HT1080 (cell line): ENCODE measurements around the gene RIPOR1. TPM values are rescaled to one million over a fixed set of nuclear protein-coding genes. Genes with fewer than 3 reads are reported as not detected.
"Not testable (repeated sequence)": the region's sequence is repeated elsewhere in the genome, so short reads cannot be mapped to it uniquely, and the experiment has no call there.

ENCODE experiments used
- DNase-seq: peaks from one replicate; pipeline ENCODE4 v3.0.0-alpha.2; 2015; ENCODE audit warnings: low read depth
- polyA plus RNA-seq, 2 experiments: library from polyadenylated mRNA; depleted of rRNA; stranded (reverse); fragments of >200 nt; gene quantifications; 2 replicates each; pipeline ENCODE4 v1.2.3, GENCODE V29; 2015
- total RNA-seq: library from RNA; depleted of rRNA; stranded (reverse); fragments of >200 nt; shearing (Covaris generic); gene quantifications from 2 replicates; pipeline ENCODE4 v1.2.3, GENCODE V29; 2014; rRNA removed

Gene RIPOR1
- total RNA-seq, result 17.2 and 18.2 TPM in 2 replicates
- polyA plus RNA-seq (2015; cell fraction: cytosol; rRNA removed), result 32.3 and 34.9 TPM in 2 replicates
- polyA plus RNA-seq (2015; cell fraction: nucleus; rRNA removed), result 53.8 and 54.0 TPM in 2 replicates

GRCh38 chr16:67528222-67528869 is at the start of gene RIPOR1:
Gene RIPOR1 (plus strand): TSS chr16:67528829. CDS start chr16:67538447, 9,618 bp downstream.
- DNase-seq, result no peak

DNA sequence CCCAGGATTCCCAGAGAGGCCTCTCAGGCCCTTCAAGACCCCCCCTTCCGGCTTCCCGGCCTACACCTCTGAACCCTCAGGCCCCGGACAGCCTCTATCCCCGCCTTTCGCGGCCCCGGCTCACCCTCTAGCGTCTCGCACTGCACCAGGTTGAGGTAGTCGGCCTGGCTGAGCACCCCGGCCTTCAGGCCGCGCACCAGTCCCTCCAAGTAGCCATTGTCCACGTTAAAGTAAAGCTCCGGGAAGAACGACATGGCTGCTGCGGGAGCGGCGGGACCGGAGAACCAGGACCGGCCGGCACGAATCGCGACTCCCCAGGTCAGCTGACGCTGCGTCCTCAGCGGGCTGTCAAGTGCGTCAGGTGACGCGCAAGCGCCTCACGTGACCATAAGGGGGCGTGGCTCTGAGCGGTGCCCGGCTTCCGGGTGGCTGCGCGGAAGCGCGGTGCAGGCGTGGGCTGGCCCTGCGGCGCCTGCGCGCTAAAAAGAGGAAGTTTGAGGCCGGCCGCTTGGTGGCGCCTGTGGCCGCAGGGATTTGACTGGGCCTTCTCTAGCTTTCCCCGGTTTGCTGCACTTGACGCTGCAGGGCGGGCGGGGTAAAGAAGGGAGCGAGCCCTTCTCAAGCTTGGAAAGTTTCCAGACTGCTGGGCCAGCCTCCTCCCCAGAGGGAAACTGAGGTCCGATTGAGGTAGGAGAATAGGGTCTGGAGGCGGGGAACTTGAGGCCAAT is 47.6 kb upstream of the RIPOR1 start, which contains the start of gene ATP6V0D1:
Gene ATP6V0D1, minus strand, starts transcription at position 325 of the 728 bp plus-strand sequence. Its CDS starts 71 bp downstream, at position 254.
- peak; percentile 98 for DNase-seq

GRCh38 chr16:67481561-67482232 is 46.9 kb upstream of the RIPOR1 start:
- no peak for DNase-seq

DNA sequence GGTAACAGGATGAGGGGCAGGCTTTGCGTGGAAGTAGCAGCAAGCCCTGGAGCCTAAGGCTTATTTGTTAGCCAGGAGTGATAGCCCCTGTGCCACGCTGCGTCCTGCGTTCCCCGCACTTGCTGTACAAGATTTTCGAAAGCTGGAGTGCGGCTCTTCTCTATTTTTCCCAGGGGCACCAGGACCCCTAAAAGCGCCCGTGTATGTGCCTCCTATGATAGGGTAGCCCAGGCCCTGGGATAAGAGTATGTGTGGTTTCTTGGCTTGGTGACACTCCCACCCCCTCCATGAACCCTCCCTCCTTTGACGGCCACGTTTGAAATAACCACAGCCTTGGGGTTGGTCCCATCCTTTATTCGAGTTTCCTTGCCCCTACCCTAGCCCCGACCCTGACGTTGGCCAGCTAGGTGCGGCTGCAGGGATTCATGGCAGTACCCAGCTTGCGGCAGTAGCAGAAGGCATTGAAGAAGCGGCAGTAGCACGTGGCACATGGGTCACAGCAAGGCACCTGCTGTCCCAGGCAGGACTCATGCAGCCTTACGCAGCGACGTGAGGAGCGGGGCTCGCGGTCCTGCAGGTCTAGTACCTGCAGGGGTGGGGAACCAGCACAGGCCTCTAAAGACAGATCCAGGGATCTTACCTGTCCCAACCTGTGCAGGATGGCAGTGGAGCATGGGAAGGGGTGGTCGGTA is 46.2 kb upstream of the RIPOR1 start:
- no peak for DNase-seq

DNA sequence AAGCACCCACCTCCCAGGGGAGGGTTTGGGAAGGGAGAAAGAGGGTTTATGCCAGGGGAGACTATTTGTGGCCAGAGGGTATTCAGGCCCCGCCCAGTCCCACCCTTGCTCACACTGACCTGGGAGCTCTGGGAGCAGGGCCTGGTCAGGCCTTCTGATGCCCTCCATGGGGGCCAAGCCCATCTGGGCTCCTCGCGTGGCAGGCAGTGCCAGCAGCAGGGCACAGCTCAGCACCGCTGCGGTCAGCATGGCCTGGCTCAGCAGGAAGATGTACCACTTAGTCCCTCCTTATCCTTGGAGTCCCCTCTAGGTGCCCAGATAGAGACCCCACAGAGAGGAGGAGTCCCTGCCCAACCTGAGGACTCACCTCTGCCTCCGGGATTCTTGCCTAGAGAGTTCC is 45.5 kb upstream of the RIPOR1 start, which contains the start of gene AGRP:
Gene AGRP, minus strand, starts transcription at position 398 of the 400 bp plus-strand sequence. Its CDS starts 149 bp downstream, at position 249.
- no peak for DNase-seq

GRCh38 chr16:67483731-67484525 is 44.7 kb upstream of the RIPOR1 start:
- no peak for DNase-seq

DNA sequence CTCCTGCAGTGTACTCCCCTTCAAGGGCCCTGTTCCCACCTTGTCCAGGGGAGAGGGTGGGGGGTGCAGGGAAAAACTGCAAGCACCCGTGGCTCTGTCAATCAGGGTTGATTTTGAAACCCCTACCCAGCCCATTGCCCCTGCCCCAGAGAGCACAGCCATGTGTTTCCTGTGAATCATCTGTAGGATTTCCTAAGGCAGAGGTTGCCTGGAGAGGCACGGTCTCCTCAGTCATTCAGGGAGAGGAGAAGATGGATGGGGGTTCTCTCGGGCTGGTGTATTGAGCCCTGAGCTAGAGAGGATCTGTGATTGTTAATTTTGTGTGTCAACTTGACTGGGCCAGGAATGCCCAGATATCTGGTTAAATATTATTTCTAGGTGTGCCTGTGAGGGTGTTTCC is 41.8 kb upstream of the RIPOR1 start:
- DNase-seq, result peak; percentile 31

DNA sequence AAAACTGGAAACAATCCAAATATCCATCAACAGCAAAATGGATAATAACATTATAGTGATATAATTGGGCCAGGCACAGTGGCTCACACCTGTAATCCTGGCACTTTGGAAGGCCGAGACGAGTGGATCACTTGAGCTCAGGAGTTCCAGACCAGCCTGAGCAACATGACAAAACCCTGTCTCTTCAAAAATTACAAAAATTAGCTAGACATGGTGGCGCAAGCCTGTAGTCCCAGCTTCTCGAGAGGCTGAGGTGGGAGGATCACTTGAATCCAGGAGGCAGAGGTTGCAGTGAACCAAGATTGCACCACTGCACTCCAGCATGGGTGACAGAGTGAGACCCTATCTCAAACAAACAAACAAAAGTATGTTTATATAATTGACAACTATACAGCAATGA is 41.1 kb upstream of the RIPOR1 start:
- DNase-seq, result not testable (repeated sequence)

DNA sequence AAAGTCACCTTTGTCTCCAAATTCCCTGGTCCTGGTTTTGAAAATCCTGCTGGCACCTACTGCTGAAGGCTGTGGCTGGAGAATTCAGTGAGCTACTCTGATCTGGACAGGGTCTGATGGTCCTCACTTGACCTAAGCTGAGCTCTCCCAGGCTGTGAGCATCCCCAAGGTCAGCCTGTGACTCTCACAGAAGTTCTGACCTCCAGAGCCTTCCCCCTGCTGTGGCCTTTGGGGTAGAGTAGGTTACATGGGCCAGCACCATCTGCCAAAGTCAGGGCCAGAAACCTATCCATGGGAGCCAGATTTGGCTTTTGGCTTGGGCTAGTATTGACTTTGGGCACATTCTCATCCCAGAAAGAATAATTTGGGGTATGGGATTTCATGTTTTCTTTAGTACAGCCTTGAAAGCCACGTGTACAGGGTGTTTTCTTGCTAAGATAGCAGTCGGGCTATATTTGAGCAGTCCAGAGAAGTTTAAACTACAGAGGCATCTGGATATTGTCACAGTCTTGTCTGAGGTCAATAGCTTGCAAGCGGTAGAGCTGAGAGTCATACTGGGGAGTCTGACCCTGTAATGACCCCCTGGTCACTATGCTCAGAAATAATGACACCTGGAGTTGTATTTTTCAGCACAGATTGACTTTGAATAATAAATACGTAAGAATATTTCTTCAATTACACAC is 39.1 kb upstream of the RIPOR1 start:
- no peak for DNase-seq

DNA sequence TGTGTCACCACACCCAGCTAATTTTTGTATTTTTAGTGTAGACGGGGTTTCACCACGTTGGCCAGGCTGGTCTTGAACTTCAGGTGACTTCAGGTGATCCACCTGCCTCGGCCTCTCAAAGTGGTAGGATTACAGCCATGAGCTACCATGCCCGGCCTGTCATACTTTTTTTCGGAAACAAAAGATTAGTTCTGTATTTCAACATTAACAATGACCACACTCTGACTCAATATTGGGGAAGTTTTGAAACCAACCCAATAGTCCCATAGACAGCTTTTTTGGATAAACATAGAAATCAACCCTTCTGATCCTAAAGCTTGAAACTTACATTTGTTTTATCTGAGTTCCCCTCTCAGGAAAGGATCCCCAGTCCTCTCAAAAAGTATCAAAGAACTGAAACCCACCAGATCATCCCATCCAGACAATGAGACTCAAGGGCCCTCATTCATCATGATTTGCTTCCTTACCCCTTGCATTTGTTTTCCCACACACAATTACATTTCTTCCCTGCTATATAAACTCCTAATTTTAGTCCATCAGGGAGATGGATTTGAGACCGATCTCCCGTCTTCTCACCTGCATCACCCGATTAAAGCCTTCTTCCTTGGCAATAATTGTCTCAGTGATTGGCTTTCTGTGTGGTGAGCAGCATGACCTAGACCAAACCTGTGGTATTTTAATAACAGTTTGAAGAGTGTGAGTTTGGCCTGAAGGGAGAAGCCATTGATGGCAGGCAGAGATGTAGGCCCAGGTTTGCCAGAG is 38.1 kb upstream of the RIPOR1 start:
- DNase-seq, result no peak

- DNase-seq, result no peak
Observed at GRCh38 chr16:67499106-67499505, 29.5 kb upstream of the RIPOR1 start.

DNA sequence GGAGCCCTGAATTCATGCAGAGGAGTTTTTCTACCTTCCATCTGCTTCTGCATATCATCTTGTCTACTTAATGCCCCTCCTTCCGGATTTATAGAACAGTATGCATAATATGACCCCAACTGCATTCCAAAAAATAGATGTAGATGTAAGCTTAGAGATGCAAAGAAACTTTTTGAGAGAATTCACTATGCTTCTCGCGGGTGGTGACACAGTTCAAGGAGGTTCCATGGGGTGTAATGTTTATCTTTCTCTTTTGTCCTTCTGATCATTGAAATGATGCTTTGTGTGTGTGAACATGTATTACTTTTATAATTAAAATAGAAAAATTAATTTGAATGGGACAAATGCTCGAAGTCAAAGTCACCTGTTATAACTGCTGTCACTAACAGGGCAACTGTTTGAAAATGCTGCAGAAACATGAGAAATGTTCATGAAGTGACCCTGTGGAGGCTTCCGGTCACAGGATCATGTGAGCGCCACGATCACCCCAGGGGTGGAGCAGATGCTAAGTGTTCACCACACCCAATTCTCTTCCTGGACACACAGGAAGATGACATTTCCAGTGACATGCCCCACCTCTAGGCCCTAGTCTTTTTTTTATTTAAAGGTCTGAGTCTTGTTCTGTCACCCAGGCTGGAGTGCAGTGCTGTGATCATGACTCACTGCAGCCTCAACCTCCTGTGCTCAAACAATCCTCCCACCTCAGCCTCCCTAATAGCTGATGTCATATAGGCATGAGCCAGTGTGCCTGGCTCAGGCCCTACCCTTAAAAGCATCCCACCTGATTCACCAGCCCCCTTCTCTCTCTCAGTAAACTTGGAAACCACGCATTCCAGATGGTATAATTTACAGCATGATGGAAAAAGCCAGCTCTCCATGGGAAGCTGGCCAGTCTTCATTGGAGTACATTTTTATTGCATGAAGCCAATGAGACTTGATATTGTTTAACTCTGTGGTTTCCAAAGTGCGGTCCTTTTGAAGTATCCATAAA is 24.3 kb upstream of the RIPOR1 start:
- DNase-seq, result peak; percentile 72

DNA sequence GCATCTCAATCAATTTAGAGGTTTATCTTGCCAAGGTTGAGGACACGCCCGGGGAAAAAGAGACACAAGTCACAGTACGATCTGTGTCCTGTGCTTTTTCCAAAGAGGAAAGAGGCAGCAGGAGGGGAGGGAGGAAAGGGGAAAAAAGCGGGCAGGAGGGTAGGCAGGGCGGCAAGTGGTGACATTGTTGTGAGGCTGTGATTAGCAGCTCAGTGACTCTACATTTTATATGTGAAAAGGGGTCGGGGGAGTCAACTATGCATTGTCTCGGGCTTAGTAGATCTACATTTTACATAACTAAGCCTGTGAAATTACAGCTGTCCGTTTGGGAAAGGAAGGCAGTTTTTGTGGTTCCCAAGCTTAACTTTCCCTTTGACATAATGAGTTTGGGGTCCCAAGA is 22.2 kb upstream of the RIPOR1 start:
- no peak for DNase-seq

DNA sequence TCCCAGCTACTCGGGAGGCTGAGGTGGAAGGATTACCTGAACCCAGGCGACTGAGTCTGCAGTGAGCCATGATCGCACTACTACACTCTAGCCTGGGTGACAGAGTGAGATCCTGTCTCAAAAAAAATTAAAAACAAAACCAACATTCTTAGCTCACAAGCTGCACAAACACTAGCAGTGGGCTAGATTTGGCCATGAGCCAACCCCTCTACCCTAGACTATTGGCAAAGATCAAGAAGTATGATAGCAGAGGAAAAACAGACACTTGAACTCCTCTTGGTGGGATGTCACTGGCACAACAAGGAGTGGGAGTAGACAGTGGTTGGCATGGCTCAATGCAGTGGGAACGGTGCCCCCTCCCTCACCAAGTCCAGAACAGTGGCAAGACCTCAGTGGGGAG is 19.6 kb upstream of the RIPOR1 start:
- no peak for DNase-seq

DNA sequence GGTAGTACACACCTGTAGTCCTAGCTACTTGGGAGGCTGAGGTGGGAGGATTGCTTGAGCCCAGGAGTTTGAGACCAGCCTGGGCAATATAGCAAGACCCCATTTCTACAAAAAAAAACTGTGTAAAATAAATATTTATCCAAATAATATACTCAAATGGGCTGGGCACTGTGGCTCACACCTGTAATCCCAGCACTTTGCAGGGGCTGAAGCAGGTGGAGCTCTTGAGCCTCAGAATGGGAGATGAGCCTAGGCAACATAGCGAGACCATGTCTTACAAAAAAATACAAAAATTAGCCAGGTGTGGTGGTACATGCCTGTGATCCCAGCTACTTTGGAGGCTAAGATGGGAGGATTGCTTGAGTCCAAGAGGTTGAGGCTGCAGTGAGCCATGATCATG is 14.7 kb upstream of the RIPOR1 start:
- not testable (repeated sequence) for DNase-seq

GRCh38 chr16:67514382-67514828 is 14.2 kb upstream of the RIPOR1 start:
- DNase-seq, result peak; percentile 77

- peak; percentile 83 for DNase-seq
Observed at GRCh38 chr16:67516296-67517154, 12.1 kb upstream of the RIPOR1 start.
